Osteocyte (in vitro differentiated cells): ENCODE results near the gene SPAG17. TPM values are rescaled to one million over a fixed set of nuclear protein-coding genes. Genes with fewer than 3 reads are reported as not detected.

Source experiments
- DNase-seq: peaks from one replicate; pipeline ENCODE4 v3.0.0; 2021; ENCODE audit warnings: mixed read lengths; ENCODE audit not compliant: unreplicated experiment; ENCODE audit errors: extremely low spot score
- H3K27ac Mint-ChIP-seq: one replicate; pipeline ENCODE4 v1.8.0; 2021; ENCODE audit warnings: mild to moderate bottlenecking, mixed read lengths; ENCODE audit not compliant: unreplicated experiment
- H3K27me3 Mint-ChIP-seq: one replicate; pipeline ENCODE4 v1.8.0; 2021; ENCODE audit warnings: mixed read lengths; ENCODE audit not compliant: unreplicated experiment
- H3K36me3 Mint-ChIP-seq: one replicate; pipeline ENCODE4 v1.8.0; 2021; ENCODE audit warnings: mixed read lengths; ENCODE audit not compliant: unreplicated experiment
- H3K4me1 Mint-ChIP-seq: one replicate; pipeline ENCODE4 v1.8.0; 2021; ENCODE audit warnings: mixed read lengths; ENCODE audit not compliant: unreplicated experiment
- H3K4me3 Mint-ChIP-seq: one replicate; pipeline ENCODE4 v1.8.0; 2021; ENCODE audit warnings: mild to moderate bottlenecking, moderate library complexity, mixed read lengths; ENCODE audit not compliant: unreplicated experiment
- H3K9me3 Mint-ChIP-seq: one replicate; pipeline ENCODE4 v1.8.0; 2021; ENCODE audit warnings: mixed read lengths; ENCODE audit not compliant: unreplicated experiment
- CTCF ChIP-seq: fragments of 200-600 bp; sonication (generic); IDR thresholded peaks from 2 replicates; pipeline ENCODE4 v1.5.0; 2021; ENCODE audit warnings: antibody characterized with exemption, mild to moderate bottlenecking, moderate library complexity
- total RNA-seq: library from RNA; stranded (reverse); gene quantifications from 2 replicates; pipeline ENCODE4 v1.2.1, GENCODE V29; 2021

SPAG17 gene
- total RNA-seq, 1 donor from 2014 or later = not detected

DNA sequence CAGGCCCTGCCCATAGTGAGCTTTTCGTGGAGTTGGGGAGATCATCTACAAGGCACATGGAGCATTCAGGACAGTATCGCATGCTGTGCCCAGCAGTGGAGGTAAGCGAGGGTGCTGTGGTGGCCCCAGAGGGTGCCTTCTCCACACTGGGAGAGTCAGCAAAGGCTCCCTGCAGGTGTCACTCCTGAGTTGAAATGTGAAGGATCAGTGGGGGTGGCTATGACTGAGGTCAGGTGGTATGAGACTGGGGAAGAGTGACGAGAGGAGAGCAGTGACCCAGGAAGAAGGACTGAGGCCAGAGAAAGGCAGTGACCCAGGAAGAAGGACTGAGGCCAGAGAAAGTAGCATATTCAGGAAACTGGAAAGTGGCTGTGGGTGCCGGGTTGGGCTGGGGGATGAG lies 53.0 kb downstream of the SPAG17 start:
- peaks cover 3% of the 10 kb centered on the region for H3K27me3 Mint-ChIP-seq
- no peak overlapping the region for H3K4me3 Mint-ChIP-seq
- peaks cover 9% of the 10 kb centered on the region for H3K4me1 Mint-ChIP-seq
- no peaks in the 10 kb centered on the region for H3K36me3 Mint-ChIP-seq
- no peaks in the 10 kb centered on the region for H3K9me3 Mint-ChIP-seq
- DNase-seq = no peak
- no peak overlapping the region for H3K27ac Mint-ChIP-seq
- no peak for TF ChIP-seq CTCF

GRCh38 chr1:118128761-118129160 lies 56.3 kb downstream of the SPAG17 start:
- TF ChIP-seq CTCF = no peak
- Mint-ChIP-seq H3K27ac (no peak overlapping the region), H3K36me3 (no peaks in the 10 kb centered on the region), H3K4me1 (peaks cover 5% of the 10 kb centered on the region), H3K27me3 (peaks cover 3% of the 10 kb centered on the region), H3K4me3 (no peak overlapping the region), H3K9me3 (no peaks in the 10 kb centered on the region)
- no peak for DNase-seq

DNA sequence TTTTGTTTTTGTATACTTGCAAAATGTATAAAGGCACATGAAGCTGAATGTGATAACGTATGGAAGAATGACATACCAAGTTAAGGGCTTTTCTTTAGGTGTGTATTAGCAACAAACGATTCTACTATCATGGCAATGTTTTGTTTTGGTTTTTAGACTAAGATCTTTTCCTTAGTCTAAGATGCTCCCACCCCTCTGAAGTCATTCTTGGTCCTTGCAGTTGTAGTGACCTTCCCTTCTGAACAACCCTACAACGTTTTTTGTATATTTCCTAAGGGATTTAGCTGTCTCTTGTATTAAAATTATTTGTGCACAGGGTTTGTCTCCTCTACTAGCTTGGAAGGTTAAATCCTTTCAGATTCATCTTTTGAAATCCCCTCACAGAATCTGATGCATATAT lies 61.0 kb downstream of the SPAG17 start:
- H3K27ac Mint-ChIP-seq = no peak overlapping the region
- H3K36me3 Mint-ChIP-seq = no peaks in the 10 kb centered on the region
- no peaks in the 10 kb centered on the region for H3K9me3 Mint-ChIP-seq
- no peaks in the 10 kb centered on the region for H3K27me3 Mint-ChIP-seq
- H3K4me3 Mint-ChIP-seq = no peak overlapping the region
- TF ChIP-seq CTCF = no peak
- DNase-seq = no peak
- H3K4me1 Mint-ChIP-seq = peaks cover 30% of the 10 kb centered on the region

DNA sequence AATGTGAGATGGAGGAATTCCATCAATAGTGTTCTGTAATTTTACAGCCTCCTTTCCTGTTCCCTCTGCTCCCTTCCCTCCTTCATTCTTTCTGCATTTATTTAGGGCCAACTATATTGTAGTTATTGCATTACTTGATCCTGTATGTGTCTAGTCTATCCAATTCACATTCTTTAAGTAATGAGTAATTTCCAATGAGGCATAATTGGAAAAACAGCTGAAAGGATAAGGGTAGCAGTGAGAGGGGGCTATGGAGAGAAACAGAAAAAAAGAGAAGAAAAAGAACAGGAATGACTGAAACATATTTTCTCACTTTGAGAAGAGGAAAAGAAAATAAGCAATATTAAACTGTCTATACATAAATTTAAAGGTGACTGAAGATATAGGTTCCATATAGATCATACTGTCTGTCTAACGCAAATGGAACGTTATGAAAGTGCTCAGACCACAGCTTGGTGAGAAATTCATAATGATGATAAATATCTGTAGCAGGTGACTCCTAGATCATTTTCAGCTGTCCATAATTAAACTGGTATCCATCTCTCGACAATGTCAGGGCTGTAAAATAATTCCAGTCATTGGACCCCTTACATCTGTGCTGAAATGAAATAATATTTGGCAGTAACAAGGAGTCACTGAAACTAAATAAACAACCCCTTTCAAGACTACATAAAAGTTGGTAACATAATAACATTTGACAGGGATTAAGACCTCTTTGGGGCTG lies 61.8 kb downstream of the SPAG17 start:
- TF ChIP-seq CTCF = no peak
- H3K4me1 Mint-ChIP-seq = peaks cover 33% of the 10 kb centered on the region
- no peak for DNase-seq
- no peak overlapping the region for H3K4me3 Mint-ChIP-seq
- H3K27me3 Mint-ChIP-seq = no peaks in the 10 kb centered on the region
- H3K27ac Mint-ChIP-seq = no peak overlapping the region
- no peaks in the 10 kb centered on the region for H3K36me3 Mint-ChIP-seq
- no peaks in the 10 kb centered on the region for H3K9me3 Mint-ChIP-seq

DNA sequence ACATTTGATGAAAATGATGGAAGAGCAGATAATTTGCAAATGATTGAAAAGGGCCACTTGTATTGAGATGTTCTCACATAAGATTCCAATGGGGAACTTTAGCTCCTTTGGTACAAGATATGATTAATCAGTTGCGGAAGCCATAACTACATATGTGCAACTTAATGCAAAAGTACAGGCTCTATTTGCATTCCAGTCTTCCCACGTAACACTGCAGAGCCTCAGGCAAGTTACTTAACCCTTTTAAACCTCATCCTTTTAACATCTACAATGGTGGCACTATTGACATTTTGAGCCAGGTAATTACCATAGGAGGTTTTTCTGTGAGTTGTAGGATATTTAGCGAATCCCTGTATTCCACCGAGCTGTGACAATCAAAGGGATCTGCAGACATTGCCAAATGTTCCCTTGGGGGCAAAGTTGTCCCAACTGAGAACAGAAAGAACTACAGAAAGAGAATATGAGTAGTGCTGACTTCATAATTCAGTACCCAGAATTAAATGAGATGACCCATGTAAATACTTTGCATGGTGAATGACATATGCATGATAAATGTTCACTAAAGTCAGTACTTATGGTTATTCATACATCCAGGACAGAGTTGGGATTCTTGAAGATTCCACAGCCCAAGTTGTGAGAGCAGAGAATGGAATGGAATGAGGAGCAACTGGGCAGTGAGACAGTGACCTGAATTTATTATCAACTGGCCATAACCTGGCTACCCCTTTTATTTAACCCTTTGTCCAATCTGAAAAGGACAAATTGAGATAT lies 62.6 kb downstream of the SPAG17 start:
- no peak overlapping the region for H3K4me3 Mint-ChIP-seq
- no peak for TF ChIP-seq CTCF
- peaks cover 35% of the 10 kb centered on the region for H3K4me1 Mint-ChIP-seq
- no peaks in the 10 kb centered on the region for H3K27me3 Mint-ChIP-seq
- DNase-seq = no peak
- H3K27ac Mint-ChIP-seq = no peak overlapping the region
- H3K9me3 Mint-ChIP-seq = no peaks in the 10 kb centered on the region
- H3K36me3 Mint-ChIP-seq = no peaks in the 10 kb centered on the region
